ENCODE results near the gene EEPD1.
"Not testable (repeated sequence)": the region's sequence is repeated elsewhere in the genome, so short reads cannot be mapped to it uniquely, and the experiment has no call there.

EEPD1 gene

DNA sequence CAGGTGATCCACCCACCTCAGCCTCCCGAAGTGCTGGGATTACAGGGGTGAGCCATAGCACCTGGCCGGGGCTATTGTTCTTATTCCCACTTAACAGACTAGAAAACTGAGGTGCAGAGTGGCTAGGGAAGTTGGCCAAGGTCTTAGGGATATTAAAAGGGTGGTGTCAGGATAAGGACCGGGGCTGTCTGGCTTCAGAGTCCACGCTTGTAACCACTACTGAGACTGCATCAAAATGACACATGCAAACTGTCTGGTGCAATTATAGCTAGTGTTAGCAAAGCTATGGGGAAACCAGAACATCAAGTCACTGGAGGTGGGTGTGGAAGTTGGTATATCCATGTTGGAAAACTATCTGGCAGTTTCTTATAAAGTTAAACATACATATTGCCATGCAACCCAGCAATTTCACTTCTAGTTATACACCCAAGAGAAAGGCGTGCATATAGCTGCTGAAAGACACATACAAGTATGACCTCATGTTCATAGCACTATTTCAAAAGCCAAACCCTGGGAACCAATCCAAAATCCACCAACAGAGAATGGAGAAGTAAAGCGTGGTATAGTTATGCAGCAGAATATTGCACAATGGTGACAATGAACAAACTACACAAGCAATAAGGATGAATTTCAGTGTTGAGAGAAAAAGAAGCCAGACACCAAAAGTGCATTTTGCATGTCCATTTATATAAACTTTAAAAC, 33.9 kb upstream of the EEPD1 start:
- Mint-ChIP-seq H3K4me3 (no peak overlapping the region), H3K36me3 (peaks cover 6% of the 10 kb centered on the region), H3K27me3 (peaks cover 52% of the 10 kb centered on the region), H3K9me3 (peaks cover 12% of the 10 kb centered on the region), H3K27ac (no peak overlapping the region), H3K4me1 (peaks cover 23% of the 10 kb centered on the region)
- no peak for ATAC-seq

DNA sequence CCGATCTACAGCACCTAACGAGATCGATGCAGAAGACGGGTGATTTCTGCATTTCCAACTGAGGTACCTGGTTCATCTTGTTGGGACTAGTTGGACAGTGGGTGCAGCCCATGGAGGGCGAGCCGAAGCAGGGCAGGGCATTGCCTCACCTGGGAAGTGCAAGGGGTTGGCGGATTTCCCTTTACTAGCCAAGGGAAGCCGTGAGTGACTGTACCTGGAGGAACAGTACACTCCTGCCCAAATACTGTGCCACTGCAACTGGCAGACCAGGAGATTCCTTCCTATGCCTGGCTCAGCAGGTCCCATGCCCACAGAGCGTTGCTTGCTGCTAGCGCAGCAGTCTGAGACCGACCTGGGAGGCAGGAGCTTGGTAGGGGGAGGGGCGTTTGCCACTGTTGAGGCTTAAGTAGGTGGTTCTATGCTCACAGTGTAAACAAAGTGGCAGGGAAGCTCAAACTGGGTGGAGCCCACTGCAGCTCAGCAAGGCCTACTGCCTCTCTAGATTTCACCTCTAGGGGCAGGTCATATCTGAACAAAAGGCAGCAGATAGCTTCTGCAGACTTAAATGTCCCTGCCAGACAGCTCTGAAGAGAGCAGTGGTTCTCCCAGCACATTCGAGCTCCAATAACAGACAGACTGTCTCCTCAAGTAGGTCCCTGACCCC, 32.9 kb upstream of the EEPD1 start:
- not testable (repeated sequence) for H3K4me3 Mint-ChIP-seq, ATAC-seq, H3K36me3 Mint-ChIP-seq, H3K27ac Mint-ChIP-seq
- Mint-ChIP-seq H3K4me1 (peaks cover 17% of the 10 kb centered on the region), H3K27me3 (peaks cover 56% of the 10 kb centered on the region), H3K9me3 (peaks cover 15% of the 10 kb centered on the region)

DNA sequence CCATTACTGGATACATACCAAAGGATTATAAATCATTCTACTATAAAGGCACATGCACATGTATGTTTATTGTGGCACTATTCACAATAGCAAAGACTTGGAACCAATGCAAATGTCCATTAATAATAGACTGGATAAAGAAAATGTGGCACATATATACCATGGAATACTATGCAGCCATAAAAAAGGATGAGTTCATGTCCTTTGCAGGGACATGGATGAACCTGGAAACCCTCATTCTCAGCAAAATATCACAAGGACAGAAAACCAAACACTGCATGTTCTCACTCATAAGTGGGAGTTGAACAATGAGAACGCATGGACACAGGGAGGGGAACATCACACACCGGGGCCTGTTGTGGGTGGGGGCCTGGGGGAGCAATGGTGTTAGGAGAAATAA, 27.4 kb upstream of the EEPD1 start:
- not testable (repeated sequence) for H3K27ac Mint-ChIP-seq, ATAC-seq, H3K4me1 Mint-ChIP-seq, H3K4me3 Mint-ChIP-seq, H3K36me3 Mint-ChIP-seq
- Mint-ChIP-seq H3K27me3 (peaks cover 31% of the 10 kb centered on the region), H3K9me3 (peaks cover 17% of the 10 kb centered on the region)

DNA sequence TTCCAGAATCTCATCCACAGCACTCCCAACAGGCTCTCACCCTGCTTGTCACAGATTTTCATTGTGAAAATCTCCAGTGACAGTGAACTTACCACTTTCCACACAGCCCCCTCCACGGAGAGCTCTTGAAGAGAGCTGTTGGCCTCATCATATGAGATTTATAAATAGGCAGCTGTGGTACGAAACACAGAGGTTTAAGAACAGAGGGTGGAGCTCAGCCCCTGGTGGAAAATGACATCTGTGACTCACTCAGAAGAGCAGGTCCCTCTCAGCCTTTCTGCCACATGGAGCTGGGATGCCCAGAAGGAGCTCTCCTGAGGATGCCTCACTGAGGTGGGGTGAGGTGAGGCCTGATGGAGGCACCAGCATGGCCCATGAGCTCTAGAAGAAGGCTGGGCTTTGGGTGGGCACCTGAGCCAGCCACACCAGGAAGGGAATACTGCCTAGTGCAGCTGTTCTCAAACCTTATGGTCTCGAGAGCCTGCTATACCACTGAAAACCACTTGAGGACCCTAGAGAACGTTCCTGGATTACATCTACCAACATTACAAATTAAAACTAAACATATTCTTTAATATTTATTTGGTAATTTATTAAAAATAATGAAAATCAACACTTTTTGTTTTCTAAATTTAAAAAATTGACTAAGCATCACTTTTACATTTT, 25.8 kb upstream of the EEPD1 start:
- Mint-ChIP-seq H3K36me3 (peaks cover under 1% of the 10 kb centered on the region), H3K4me1 (no peaks in the 10 kb centered on the region), H3K27me3 (peaks cover 17% of the 10 kb centered on the region), H3K4me3 (no peak overlapping the region), H3K27ac (no peak overlapping the region), H3K9me3 (peaks cover 12% of the 10 kb centered on the region)
- ATAC-seq: no peak

DNA sequence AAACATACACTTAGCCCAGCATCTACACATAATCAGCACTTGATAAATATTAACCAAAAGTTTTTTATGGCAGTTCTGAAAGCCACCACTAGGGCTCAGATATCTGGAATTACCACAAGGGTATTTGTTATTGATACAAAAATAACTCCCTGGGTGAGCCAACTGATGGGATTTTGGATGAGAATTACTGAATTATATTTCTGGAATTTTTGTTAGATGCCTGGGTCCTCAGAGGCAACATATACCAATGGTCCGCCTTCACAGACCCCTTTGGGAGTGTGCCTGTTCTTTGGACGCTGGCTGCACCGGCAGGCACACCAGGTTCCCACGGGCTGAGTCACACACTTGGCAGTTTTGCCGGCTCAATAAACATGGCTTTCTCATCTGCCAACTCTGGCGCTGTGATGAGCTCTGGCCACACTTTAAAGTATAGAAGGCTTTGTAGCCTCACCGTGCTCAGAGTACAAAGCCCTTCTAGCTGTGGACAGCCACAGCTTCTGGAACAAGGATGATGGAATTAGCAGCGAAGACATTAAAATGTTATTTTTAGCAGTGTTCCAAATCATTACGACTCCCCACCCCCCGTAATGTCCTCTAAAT, 24.5 kb upstream of the EEPD1 start:
- no peak overlapping the region for H3K27ac Mint-ChIP-seq

DNA sequence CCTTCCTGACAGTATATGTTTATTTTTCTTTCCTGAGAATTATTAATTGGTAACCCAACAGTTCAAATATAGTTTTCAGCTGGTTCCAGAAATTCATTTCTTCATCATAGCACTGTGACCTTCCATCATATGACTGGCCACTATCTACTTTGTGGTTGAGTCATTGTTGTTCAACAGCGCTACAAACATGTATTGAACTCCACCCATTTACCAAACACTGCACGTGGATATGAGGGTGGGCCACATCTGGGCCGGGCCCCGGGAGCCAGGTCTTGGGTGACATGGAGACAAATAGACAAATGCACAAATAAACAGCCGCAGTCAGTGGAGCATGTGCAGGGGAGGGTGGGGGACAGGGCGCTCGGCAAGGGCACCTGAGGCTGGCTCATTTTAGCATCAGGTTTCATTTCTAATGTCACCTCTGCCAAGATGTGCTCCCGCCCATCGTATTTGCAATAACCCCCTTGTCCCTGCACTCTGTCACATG, 24.0 kb upstream of the EEPD1 start:
- Mint-ChIP-seq H3K4me1 (no peaks in the 10 kb centered on the region), H3K27ac (no peak overlapping the region), H3K27me3 (peaks cover 18% of the 10 kb centered on the region), H3K36me3 (no peaks in the 10 kb centered on the region), H3K9me3 (peaks cover 5% of the 10 kb centered on the region), H3K4me3 (no peak overlapping the region)
- no peak for ATAC-seq

More for the DNA sequence above, 24.5 kb upstream of the EEPD1 start:
- peaks cover 16% of the 10 kb centered on the region for H3K27me3 Mint-ChIP-seq
- H3K9me3 Mint-ChIP-seq: peaks cover 5% of the 10 kb centered on the region
- H3K4me3 Mint-ChIP-seq: no peak overlapping the region
- H3K36me3 Mint-ChIP-seq: no peaks in the 10 kb centered on the region
- no peak for ATAC-seq
- no peaks in the 10 kb centered on the region for H3K4me1 Mint-ChIP-seq

DNA sequence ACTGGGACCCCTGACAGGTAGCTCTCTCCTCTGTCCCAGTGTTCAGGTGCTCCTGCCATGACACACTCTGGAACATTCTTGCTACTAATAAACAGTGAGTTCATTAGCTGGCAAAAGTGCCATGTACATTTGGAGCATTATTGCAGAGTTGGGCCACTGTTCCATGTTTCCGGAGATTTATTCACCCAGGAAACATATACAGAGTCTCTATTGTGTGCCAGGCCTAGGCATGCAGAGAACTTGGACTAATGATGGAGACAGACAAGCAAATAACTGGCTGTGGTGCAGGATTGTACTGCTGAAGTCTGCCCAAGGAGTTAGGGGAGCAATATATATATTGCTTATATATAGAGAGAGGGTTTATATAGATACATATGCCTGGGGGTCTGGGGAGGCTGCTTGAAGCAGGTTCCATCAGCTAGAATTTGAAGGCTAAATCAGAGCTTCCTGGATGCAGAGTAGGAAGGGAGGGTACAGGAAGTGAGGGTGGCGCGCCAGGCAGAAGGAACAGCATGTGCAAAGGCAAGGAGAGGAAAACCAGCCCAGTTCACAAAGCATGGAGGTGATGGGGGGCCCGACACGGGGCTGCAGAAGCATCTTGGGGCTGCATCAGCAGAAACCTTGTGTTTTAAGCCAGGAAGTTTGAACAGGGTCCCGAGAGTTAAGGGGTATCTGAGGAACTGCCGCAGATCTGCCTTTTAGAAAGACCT, 22.7 kb upstream of the EEPD1 start:
- Mint-ChIP-seq H3K36me3 (no peaks in the 10 kb centered on the region), H3K4me3 (no peak overlapping the region), H3K27me3 (peaks cover 12% of the 10 kb centered on the region), H3K9me3 (no peaks in the 10 kb centered on the region), H3K27ac (no peak overlapping the region), H3K4me1 (no peaks in the 10 kb centered on the region)
- no peak for ATAC-seq

DNA sequence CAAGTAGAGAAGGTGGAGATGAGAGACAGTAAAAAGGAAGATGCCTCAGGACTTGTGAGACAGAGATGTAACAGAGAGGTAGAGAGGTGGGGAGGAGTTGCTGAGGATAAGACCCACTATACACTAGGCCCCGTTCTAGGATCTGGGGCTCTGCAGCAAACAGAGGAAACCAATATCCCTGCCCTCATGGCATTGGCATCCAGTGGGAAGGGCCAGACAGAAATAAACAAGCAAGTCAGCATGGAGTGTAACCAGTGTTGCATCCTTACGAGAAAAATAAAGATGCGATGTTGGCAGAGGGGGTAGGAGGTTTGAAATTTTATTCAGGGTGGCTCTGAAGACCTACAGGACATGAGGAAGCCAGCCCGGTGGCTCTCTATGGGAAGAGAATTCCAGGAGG, 22.0 kb upstream of the EEPD1 start:
- ATAC-seq: no peak
- Mint-ChIP-seq H3K36me3 (no peaks in the 10 kb centered on the region), H3K4me3 (no peak overlapping the region), H3K27ac (no peak overlapping the region), H3K4me1 (no peaks in the 10 kb centered on the region), H3K9me3 (no peaks in the 10 kb centered on the region), H3K27me3 (peaks cover 8% of the 10 kb centered on the region)

DNA sequence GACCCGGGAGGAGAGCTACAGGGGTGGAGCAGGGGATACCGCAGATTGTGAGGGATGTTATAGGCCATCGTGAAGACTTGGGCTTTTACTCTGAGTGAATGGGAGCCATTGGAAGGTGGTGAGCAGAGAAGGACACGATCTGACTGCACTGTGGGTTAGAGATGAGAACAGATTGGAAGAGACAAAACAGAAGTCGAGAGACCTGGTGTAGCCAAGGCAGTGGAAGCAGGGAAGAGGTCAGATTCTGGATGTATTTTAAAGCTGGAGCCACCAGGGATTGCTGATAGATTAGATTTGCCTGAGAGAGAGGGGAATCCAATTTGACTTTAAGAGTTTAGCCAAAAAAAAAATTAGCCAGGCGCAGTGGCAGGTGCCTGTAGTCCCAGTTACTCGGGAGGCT, 21.6 kb upstream of the EEPD1 start:
- ATAC-seq: no peak
- Mint-ChIP-seq H3K27ac (no peak overlapping the region), H3K4me1 (no peaks in the 10 kb centered on the region), H3K4me3 (no peak overlapping the region), H3K9me3 (no peaks in the 10 kb centered on the region), H3K36me3 (no peaks in the 10 kb centered on the region), H3K27me3 (peaks cover 8% of the 10 kb centered on the region)

DNA sequence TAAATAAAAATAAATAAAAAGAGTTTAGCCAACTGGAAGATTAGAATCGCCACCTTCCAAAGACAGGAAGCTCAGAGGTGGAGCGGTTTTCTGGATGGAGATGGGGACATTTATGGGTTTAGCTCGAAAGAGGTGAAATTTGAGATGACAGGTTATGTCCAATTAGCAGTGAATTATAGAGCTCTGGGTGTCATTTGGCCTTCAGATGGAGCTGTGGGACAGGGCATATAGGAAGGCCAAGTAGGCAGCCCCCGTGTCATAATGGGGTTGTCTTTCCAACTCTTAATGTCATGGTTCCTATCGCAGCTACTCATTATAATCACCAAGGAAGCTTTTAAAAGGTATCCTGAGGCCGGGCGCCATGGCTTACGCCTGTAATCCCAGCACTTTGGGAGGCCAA, 21.0 kb upstream of the EEPD1 start:
- Mint-ChIP-seq H3K4me1 (no peaks in the 10 kb centered on the region), H3K36me3 (no peaks in the 10 kb centered on the region), H3K4me3 (no peak overlapping the region), H3K27me3 (peaks cover 8% of the 10 kb centered on the region), H3K27ac (no peak overlapping the region), H3K9me3 (no peaks in the 10 kb centered on the region)
- ATAC-seq: no peak

DNA sequence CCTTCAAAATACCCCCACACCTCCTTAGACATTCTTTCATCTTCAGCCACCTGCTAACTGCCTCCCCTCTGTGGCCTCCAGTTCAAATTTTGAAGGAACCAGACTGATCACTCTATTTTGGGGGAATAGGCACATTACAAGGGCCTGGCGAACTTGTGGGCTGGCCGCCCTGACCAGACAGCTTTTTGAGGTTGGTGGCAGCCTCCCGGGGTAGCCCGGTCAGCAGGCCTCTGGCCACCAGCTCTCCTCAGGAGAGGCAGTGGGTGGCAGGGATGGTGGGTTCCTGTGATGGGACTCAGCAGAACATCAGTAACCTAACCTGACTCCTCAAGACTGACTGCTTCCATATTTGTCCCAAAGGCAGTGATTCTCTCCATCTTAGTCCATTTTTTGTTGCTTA, 17.4 kb upstream of the EEPD1 start:
- Mint-ChIP-seq H3K27me3 (peaks cover 14% of the 10 kb centered on the region), H3K27ac (no peak overlapping the region), H3K4me3 (no peak overlapping the region), H3K9me3 (peaks cover 5% of the 10 kb centered on the region), H3K36me3 (no peaks in the 10 kb centered on the region), H3K4me1 (no peaks in the 10 kb centered on the region)
- no peak for ATAC-seq

DNA sequence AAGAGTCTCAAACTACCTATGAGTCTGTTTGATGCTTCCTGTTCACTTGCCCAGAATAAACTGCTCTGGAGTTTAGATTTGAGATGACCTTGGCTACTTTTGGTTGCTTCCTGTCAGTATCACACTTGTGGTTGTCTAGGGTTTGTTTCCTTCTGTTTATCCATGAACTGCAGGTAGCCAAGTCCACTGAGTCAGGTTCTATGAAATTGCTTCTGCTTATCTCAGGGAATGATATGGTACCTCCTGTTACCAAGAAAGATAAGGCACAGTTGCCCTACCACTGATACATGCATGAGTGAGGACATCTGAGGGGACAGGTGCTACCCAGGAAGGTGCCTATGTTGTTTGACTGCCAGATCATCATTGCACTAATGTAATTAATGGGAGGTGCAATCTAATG, 15.8 kb upstream of the EEPD1 start:
- H3K27ac Mint-ChIP-seq: no peak overlapping the region
- H3K27me3 Mint-ChIP-seq: peaks cover 14% of the 10 kb centered on the region
- H3K9me3 Mint-ChIP-seq: peaks cover 8% of the 10 kb centered on the region
- no peak overlapping the region for H3K4me3 Mint-ChIP-seq
- H3K36me3 Mint-ChIP-seq: no peaks in the 10 kb centered on the region
- no peak for ATAC-seq
- H3K4me1 Mint-ChIP-seq: no peaks in the 10 kb centered on the region

DNA sequence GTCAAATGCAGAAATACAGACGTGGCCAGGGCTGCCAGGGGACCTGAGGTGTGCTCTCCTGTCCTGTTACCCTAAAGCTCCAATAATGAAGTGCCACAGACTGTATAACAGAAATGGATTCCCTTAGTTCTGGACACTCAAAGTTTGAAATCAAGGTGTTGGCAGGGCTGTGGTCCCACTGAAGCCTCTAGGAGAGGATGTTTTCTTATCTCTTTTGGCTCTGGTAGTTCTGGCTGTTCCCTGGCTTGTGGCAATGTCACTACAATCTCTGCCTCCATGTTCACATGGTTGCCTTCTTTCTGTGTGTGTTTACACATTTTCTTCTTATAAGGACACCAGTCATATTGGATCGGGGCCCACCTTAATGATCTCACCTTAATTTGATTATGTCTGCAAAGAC, 15.3 kb upstream of the EEPD1 start:
- no peaks in the 10 kb centered on the region for H3K36me3 Mint-ChIP-seq
- no peak overlapping the region for H3K4me3 Mint-ChIP-seq
- no peaks in the 10 kb centered on the region for H3K4me1 Mint-ChIP-seq
- no peak for ATAC-seq
- H3K9me3 Mint-ChIP-seq: peaks cover 8% of the 10 kb centered on the region
- H3K27ac Mint-ChIP-seq: no peak overlapping the region
- peaks cover 14% of the 10 kb centered on the region for H3K27me3 Mint-ChIP-seq

DNA sequence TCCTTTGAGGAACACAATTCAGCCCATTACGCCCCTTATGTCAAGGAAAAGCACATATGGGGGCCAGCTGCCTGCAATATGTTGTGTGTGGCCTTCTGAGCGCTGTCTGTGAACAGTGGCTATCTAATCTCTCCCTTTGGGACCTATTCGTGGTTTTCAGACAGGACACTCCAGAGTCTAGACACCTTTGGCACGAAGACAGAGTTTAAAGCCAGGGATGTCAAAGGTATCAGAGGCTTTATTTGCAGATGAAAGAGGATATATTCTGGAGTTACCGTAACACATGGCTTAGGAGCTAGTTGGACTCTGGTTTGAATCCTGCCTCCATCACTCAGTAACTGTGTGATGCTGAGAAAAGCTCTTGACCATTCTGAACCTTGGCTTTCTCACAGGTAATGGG, 14.8 kb upstream of the EEPD1 start:
- Mint-ChIP-seq H3K36me3 (no peaks in the 10 kb centered on the region), H3K27ac (no peak overlapping the region), H3K9me3 (peaks cover 8% of the 10 kb centered on the region), H3K4me3 (no peak overlapping the region), H3K4me1 (no peaks in the 10 kb centered on the region), H3K27me3 (peaks cover 11% of the 10 kb centered on the region)
- no peak for ATAC-seq

DNA sequence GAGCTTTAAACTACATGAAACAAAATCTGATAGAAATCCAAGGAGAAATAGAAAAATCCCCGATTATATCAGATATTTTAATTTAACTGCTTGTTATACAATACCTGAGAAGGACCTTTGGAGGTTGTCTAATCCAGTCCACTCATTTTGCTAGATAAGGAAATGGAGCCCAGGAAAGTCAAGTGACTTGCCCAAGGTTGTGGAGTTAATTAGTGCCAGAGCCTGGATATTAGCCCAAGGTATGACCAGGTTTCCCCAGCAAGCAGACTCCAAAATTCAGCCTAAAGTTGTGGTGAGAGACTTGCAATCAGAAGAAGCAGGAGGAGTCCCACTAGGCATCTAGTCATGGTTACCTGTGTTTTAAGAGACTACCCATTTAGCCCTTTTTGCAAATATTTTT, 11.7 kb upstream of the EEPD1 start:
- Mint-ChIP-seq H3K27ac (no peak overlapping the region), H3K27me3 (peaks cover 6% of the 10 kb centered on the region), H3K4me1 (no peaks in the 10 kb centered on the region), H3K9me3 (peaks cover 8% of the 10 kb centered on the region), H3K4me3 (no peak overlapping the region), H3K36me3 (no peaks in the 10 kb centered on the region)
- no peak for ATAC-seq
